HepG2 (cell line): ENCODE results near the gene WDR70. TPM values are rescaled to one million over a fixed set of nuclear protein-coding genes. Genes with fewer than 3 reads are reported as not detected.
A peak's percentile ranks its signal among the peaks of the same experiment; 100 is the strongest.

Experiments used
- GTF3A ChIP-seq: sonication (generic); formaldehyde crosslinking; conservative IDR thresholded peaks from 2 replicates; pipeline ENCODE4 v1.4.0; 2020; ENCODE audit warnings: mild to moderate bottlenecking, missing genetic modification reagents
- NFIC ChIP-seq: IDR thresholded peaks from 2 replicates; pipeline ENCODE4 v1.6.1; 2012; ENCODE audit warnings: mild to moderate bottlenecking, low read length, inconsistent platforms
- NR3C1 ChIP-seq: sonication (generic); formaldehyde crosslinking; IDR thresholded peaks from 2 replicates; pipeline ENCODE4 v1.4.0; 2020; ENCODE audit warnings: missing genetic modification reagents
- PHF8 ChIP-seq: sonication (generic); formaldehyde crosslinking; IDR thresholded peaks from 2 replicates; pipeline ENCODE4 v1.5.0; 2020; ENCODE audit warnings: missing genetic modification reagents
- PLRG1 ChIP-seq: fragments of 450-650 bp; conservative IDR thresholded peaks from 2 replicates; pipeline ENCODE4 v1.6.1; 2016
- PTBP1 ChIP-seq: fragments of 200-400 bp; formaldehyde crosslinking; IDR thresholded peaks from 2 replicates; pipeline ENCODE4 v1.6.1; 2018; ENCODE audit warnings: low read length, low read depth; ENCODE audit not compliant: poor library complexity, severe bottlenecking
- RBM22 ChIP-seq: fragments of 200-400 bp; formaldehyde crosslinking; optimal IDR thresholded peaks from 2 replicates; pipeline ENCODE3; 2017; ENCODE audit warnings: mild to moderate bottlenecking, low read length, moderate library complexity
- ZMYM3 ChIP-seq: sonication (generic); formaldehyde crosslinking; IDR thresholded peaks from 2 replicates; pipeline ENCODE4 v1.5.1; 2020; ENCODE audit warnings: mild to moderate bottlenecking, missing genetic modification reagents
- ZNF136 ChIP-seq: sonication (generic); formaldehyde crosslinking; IDR thresholded peaks from 2 replicates; pipeline ENCODE4 v1.8.1; 2022; ENCODE audit warnings: low read depth, mild to moderate bottlenecking, moderate library complexity, missing genetic modification reagents
- ZNF572 ChIP-seq: sonication (generic); formaldehyde crosslinking; IDR thresholded peaks from 2 replicates; pipeline ENCODE4 v1.5.1; 2020; ENCODE audit warnings: mild to moderate bottlenecking, missing genetic modification reagents
- ZNF577 ChIP-seq: sonication (generic); formaldehyde crosslinking; IDR thresholded peaks from 2 replicates; pipeline ENCODE4 v1.4.0; 2020; ENCODE audit warnings: mild to moderate bottlenecking, low read depth, missing genetic modification reagents, borderline replicate concordance
- ZNF652 ChIP-seq: IDR thresholded peaks from 2 replicates; pipeline ENCODE4 v1.6.1; 2016; ENCODE audit warnings: low read depth, borderline replicate concordance
- ZNF782 ChIP-seq: sonication (generic); formaldehyde crosslinking; IDR thresholded peaks from 2 replicates; pipeline ENCODE4 v1.4.0; 2020; ENCODE audit warnings: missing genetic modification reagents, mild to moderate bottlenecking, borderline replicate concordance
- polyA plus RNA-seq, 8 experiments: library from polyadenylated mRNA; depleted of rRNA in 3 of 8; stranded (reverse) in 7 of 8; unstranded in 1 of 8; fragments of >200 nt; fragmentation: Illumina TruSeq in 4 of 8; extraction: Trizol in 4 of 8; gene quantifications; 2 replicates each; pipeline versions ENCODE4 v1.2.1 to v1.2.3, GENCODE V29; 2011 to 2016; ENCODE audit warnings: low read depth in 4 of 8, missing spikeins in 1 of 8, mixed read lengths in 1 of 8; ENCODE audit not compliant: insufficient read depth in 1 of 8
- total RNA-seq, 5 experiments: library from RNA; depleted of rRNA; stranded (reverse); fragments of >200 nt; fragmentation: Illumina TruSeq; extraction: Trizol; gene quantifications; 2 replicates each; pipeline ENCODE4 v1.2.3, GENCODE V29; 2016; ENCODE audit warnings: low read depth in 1 of 5
- TF ChIP-seq, protein P1 (sequence below): sonication (generic); formaldehyde crosslinking; IDR thresholded peaks from 2 replicates; pipeline ENCODE4 v1.4.0; 2020; ENCODE audit warnings: missing genetic modification reagents
- TF ChIP-seq, protein P2 (sequence below), 2 experiments: fragments of 450-650 bp in 1 of 2; sonication (generic) in 1 of 2; formaldehyde crosslinking in 1 of 2; IDR thresholded peaks; 2 replicates each; pipeline versions ENCODE4 v1.6.1 to v1.8.0; 2016 to 2022; ENCODE audit warnings: antibody characterized with exemption in 1 of 2, mild to moderate bottlenecking in 1 of 2, missing genetic modification reagents in 1 of 2
- TF ChIP-seq, protein P3 (sequence below): IDR thresholded peaks from 2 replicates; pipeline ENCODE4 v1.6.1; 2016
- TF ChIP-seq, protein P4 (sequence below): sonication (generic); formaldehyde crosslinking; IDR thresholded peaks from 2 replicates; pipeline ENCODE4 v1.4.0; 2020; ENCODE audit warnings: missing genetic modification reagents
- TF ChIP-seq, protein P5 (sequence below): sonication (generic); formaldehyde crosslinking; IDR thresholded peaks from 2 replicates; pipeline ENCODE4 v1.4.0; 2020; ENCODE audit warnings: mild to moderate bottlenecking, low read depth, missing genetic modification reagents

Gene WDR70
- total and polyA plus RNA-seq, 2 of the 13 experiments (the other 11 are each of a cell fraction or from before 2014, with no cell fraction given) = 14.6 to 30.6 TPM

DNA sequence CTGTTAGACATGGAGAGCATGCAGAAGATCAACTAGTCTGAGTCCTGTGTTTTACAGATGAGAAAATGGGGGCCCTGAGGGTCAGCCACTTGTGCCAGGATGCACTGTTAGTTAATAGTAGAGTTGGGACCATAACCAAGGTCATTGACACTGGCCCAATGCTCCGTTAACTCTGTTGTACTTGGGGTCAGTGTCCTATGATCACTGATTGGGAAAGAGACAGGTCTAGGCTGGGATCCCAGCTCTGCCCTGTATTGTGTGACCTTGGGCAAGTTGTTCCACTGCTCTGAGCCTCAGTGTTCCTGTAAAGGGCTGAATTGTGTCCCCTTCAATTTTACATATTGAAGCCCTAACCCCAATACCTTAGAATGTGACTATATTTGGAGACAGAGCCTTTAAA lies 390.7 kb downstream of the WDR70 start (continued):
- TF ChIP-seq, protein P1, sequence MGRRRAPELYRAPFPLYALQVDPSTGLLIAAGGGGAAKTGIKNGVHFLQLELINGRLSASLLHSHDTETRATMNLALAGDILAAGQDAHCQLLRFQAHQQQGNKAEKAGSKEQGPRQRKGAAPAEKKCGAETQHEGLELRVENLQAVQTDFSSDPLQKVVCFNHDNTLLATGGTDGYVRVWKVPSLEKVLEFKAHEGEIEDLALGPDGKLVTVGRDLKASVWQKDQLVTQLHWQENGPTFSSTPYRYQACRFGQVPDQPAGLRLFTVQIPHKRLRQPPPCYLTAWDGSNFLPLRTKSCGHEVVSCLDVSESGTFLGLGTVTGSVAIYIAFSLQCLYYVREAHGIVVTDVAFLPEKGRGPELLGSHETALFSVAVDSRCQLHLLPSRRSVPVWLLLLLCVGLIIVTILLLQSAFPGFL (CRISPR knock-in tag) = no peak
- TF ChIP-seq RBM22 (no peak), ZMYM3 (CRISPR knock-in tag) (0 out of 2 replicates have a peak, but pooled peaks have one; percentile 35), NR3C1 (no peak), ZNF572 (CRISPR knock-in tag) (no peak), PTBP1 (no peak), PHF8 (CRISPR knock-in tag) (no peak), ZNF577 (no peak), PLRG1 (no peak), NFIC (no peak), ZNF652 (CRISPR knock-in tag) (no peak), ZNF136 (CRISPR knock-in tag) (no peak), GTF3A (CRISPR knock-in tag) (no peak), ZNF782 (no peak)
- TF ChIP-seq, protein P2, sequence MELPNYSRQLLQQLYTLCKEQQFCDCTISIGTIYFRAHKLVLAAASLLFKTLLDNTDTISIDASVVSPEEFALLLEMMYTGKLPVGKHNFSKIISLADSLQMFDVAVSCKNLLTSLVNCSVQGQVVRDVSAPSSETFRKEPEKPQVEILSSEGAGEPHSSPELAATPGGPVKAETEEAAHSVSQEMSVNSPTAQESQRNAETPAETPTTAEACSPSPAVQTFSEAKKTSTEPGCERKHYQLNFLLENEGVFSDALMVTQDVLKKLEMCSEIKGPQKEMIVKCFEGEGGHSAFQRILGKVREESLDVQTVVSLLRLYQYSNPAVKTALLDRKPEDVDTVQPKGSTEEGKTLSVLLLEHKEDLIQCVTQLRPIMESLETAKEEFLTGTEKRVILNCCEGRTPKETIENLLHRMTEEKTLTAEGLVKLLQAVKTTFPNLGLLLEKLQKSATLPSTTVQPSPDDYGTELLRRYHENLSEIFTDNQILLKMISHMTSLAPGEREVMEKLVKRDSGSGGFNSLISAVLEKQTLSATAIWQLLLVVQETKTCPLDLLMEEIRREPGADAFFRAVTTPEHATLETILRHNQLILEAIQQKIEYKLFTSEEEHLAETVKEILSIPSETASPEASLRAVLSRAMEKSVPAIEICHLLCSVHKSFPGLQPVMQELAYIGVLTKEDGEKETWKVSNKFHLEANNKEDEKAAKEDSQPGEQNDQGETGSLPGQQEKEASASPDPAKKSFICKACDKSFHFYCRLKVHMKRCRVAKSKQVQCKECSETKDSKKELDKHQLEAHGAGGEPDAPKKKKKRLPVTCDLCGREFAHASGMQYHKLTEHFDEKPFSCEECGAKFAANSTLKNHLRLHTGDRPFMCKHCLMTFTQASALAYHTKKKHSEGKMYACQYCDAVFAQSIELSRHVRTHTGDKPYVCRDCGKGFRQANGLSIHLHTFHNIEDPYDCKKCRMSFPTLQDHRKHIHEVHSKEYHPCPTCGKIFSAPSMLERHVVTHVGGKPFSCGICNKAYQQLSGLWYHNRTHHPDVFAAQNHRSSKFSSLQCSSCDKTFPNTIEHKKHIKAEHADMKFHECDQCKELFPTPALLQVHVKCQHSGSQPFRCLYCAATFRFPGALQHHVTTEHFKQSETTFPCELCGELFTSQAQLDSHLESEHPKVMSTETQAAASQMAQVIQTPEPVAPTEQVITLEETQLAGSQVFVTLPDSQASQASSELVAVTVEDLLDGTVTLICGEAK (IDR thresholded peaks at IDR 0.05) = no peak
- TF ChIP-seq, protein P2 (CRISPR knock-in tag; IDR thresholded peaks at IDR 0.05) = no peak
- TF ChIP-seq, protein P3, sequence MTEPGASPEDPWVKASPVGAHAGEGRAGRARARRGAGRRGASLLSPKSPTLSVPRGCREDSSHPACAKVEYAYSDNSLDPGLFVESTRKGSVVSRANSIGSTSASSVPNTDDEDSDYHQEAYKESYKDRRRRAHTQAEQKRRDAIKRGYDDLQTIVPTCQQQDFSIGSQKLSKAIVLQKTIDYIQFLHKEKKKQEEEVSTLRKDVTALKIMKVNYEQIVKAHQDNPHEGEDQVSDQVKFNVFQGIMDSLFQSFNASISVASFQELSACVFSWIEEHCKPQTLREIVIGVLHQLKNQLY (CRISPR knock-in tag) = no peak
- TF ChIP-seq, protein P4, sequence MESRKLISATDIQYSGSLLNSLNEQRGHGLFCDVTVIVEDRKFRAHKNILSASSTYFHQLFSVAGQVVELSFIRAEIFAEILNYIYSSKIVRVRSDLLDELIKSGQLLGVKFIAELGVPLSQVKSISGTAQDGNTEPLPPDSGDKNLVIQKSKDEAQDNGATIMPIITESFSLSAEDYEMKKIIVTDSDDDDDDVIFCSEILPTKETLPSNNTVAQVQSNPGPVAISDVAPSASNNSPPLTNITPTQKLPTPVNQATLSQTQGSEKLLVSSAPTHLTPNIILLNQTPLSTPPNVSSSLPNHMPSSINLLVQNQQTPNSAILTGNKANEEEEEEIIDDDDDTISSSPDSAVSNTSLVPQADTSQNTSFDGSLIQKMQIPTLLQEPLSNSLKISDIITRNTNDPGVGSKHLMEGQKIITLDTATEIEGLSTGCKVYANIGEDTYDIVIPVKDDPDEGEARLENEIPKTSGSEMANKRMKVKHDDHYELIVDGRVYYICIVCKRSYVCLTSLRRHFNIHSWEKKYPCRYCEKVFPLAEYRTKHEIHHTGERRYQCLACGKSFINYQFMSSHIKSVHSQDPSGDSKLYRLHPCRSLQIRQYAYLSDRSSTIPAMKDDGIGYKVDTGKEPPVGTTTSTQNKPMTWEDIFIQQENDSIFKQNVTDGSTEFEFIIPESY (CRISPR knock-in tag) = no peak
- TF ChIP-seq, protein P5, sequence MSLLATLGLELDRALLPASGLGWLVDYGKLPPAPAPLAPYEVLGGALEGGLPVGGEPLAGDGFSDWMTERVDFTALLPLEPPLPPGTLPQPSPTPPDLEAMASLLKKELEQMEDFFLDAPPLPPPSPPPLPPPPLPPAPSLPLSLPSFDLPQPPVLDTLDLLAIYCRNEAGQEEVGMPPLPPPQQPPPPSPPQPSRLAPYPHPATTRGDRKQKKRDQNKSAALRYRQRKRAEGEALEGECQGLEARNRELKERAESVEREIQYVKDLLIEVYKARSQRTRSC (CRISPR knock-in tag) = no peak
